Stomach (tissue), 4 donors: ENCODE results near the gene IMPDH1.

ENCODE experiments used
- EP300 ChIP-seq: sonication (generic); formaldehyde crosslinking; IDR thresholded peaks from one replicate; pipeline ENCODE4 v1.6.1; 2017; ENCODE audit warnings: antibody characterized with exemption
- POLR2A ChIP-seq, 4 donors: fragments of 450-650 bp; IDR thresholded peaks; one replicate each; pipeline ENCODE4 v1.6.1; 2016; ENCODE audit warnings: antibody characterized with exemption in 4 of 4, control low read depth in 2 of 4, mild to moderate bottlenecking in 1 of 4, moderate library complexity in 1 of 4
- POLR2AphosphoS5 ChIP-seq, 3 donors: sonication (generic); formaldehyde crosslinking; IDR thresholded peaks; one replicate each; pipeline ENCODE4 v1.6.1; 2016; ENCODE audit warnings: antibody characterized with exemption in 3 of 3
- TF ChIP-seq, protein P1 (sequence below), 7 experiments: fragments of 450-650 bp in 4 of 7; fragments of 200-600 bp in 3 of 7; sonication (generic) in 3 of 7; IDR thresholded peaks; one replicate each; pipeline ENCODE4 v1.5.1; 2016 to 2019; ENCODE audit warnings: antibody characterized with exemption in 7 of 7, control low read depth in 2 of 7, mild to moderate bottlenecking in 1 of 7

DNA sequence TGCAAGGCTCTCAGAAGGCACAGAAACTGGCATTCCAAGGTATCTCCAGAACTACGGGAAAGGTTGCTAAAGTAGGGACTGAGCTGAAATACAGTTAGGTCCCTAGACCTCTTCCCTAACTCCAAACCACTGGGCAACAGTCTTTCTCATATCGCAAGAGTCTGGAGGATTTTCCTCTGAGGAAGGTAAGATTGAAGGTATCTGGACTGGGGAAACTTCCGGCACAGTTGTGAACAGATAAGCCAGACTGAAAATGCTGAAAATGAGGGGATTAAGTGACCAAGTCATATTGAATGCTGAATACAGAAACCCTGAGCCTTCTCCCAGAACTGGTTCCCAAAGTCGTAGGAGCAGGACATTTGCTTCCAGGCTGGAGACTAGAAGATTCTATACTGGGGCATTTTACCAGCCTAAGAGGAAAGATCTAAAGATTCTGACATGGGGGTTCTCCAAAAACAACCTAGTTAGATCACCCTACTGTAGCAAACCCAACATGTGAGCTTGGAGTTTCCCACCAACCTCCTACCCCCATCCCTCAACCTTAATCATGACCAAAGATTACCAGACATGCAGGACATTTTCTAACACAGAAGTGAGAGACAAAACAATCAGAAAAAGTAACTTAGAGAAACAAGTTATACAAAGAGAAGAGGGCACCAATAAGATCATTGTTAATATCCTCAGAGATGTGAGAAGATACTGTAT is 45.5 kb downstream of the IMPDH1 start:
- TF ChIP-seq, protein P1, sequence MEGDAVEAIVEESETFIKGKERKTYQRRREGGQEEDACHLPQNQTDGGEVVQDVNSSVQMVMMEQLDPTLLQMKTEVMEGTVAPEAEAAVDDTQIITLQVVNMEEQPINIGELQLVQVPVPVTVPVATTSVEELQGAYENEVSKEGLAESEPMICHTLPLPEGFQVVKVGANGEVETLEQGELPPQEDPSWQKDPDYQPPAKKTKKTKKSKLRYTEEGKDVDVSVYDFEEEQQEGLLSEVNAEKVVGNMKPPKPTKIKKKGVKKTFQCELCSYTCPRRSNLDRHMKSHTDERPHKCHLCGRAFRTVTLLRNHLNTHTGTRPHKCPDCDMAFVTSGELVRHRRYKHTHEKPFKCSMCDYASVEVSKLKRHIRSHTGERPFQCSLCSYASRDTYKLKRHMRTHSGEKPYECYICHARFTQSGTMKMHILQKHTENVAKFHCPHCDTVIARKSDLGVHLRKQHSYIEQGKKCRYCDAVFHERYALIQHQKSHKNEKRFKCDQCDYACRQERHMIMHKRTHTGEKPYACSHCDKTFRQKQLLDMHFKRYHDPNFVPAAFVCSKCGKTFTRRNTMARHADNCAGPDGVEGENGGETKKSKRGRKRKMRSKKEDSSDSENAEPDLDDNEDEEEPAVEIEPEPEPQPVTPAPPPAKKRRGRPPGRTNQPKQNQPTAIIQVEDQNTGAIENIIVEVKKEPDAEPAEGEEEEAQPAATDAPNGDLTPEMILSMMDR (IDR thresholded peaks at IDR 0.05): no peak
- TF ChIP-seq POLR2AphosphoS5 (IDR thresholded peaks at IDR 0.05) (no peak), EP300 (no peak), POLR2A (IDR thresholded peaks at IDR 0.05) (no peak)
